Hematopoietic multipotent progenitor cell treated with erythropoietin and hydrocortisone succinate and interleukin-3 and kit ligand, for 8 days (in vitro differentiated cells): ENCODE results near the gene ZNF189.

Experiments
- DNase-seq: peaks from one replicate; pipeline ENCODE4 v3.0.0-alpha.2; 2015

ZNF189 gene

GRCh38 chr9:101421653-101422065 is 23.0 kb downstream of the ZNF189 start:
- DNase-seq = no peak

DNA sequence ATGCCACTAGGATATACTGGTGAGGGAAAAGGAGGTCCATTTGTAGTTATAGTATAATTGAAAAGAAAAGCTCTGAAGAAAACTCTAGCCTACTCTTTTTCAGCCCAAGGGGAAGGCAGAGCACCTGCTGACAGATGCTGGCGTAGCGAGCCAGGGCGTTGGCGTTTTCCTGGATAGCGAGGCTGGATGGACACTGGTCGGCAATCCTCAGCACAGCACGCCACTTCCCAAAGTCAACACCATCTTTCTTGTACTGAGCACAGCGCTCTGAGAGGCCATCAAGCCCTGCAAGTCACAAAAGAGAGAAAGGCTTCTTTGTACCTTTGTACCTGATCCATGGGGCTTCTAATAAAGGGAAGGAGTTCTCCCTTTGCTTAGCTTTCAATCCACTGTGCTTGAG is 28.7 kb downstream of the ZNF189 start:
- no peak for DNase-seq

GRCh38 chr9:101427957-101428655 is 29.5 kb downstream of the ZNF189 start:
- no peak for DNase-seq

DNA sequence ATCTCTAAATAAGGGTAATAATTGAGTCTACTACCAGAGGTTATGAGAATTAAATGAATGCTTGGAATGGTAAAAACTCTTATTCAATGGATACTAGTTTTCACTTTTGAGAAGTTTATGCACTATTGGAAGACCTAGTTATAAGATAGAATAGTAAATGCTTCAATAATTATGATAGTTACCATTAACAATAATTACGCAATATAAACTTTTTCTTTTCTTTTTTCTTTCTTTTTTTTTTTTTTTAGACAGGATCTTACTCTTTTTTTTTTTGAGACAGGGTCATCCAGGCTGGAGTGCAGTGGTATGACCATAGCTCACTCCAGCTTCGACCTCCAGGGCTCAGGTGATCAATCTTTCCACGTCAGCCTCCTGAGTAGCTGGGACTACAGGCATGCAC is 30.3 kb downstream of the ZNF189 start:
- DNase-seq = no peak

DNA sequence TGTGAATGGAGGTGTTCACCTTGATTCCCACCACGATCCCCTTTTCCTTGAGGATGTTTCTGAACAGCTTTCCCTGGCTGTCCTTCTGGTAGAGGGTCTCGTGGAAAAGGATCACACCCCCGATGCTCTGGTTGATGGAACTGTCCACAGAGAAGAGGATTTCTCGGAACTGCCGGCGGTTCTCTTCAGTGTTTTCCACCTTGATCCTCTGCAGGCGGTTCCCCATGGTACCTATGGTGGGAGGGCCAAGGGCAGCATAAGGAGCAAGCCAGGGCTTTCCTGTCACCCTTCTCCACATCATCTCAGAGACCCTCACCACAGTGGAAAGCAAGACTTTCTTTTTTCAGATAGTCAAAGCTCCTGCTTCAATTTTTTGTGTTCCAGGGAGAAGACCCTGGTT is 31.1 kb downstream of the ZNF189 start:
- DNase-seq = no peak

DNA sequence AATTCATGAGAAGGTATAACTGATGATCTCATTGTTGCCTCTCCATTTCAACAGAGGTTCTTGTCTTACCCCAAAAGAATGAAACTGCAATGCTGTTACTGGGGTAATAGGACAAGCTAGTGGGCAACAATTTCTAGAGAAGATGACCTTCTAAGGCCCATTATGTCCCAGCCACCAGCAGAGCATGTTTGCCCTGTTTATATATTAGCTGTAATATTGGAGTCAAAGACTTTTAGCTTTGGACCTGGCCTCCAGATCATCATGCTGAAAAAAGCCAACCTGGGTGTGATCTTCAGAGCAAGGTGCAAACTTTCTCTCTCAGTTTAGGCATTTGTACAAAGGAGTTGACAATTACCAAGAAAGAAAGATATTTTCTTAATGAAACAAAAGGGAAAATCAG is 33.5 kb downstream of the ZNF189 start:
- no peak for DNase-seq

- DNase-seq = no peak
Measured at GRCh38 chr9:101432740-101433139, 34.1 kb downstream of the ZNF189 start.

- no peak for DNase-seq
Measured at GRCh38 chr9:101433229-101433628, 34.6 kb downstream of the ZNF189 start.

GRCh38 chr9:101434998-101435397 is 36.3 kb downstream of the ZNF189 start:
- DNase-seq = no peak

- DNase-seq = no peak
Measured at GRCh38 chr9:101435601-101436079, 37.0 kb downstream of the ZNF189 start, which contains the start of gene ALDOB. ALDOB (minus strand) TSS chr9:101435774; CDS start chr9:101430887, 4,887 bp downstream.

GRCh38 chr9:101437806-101438232 is 39.2 kb downstream of the ZNF189 start:
- DNase-seq = no peak

DNA sequence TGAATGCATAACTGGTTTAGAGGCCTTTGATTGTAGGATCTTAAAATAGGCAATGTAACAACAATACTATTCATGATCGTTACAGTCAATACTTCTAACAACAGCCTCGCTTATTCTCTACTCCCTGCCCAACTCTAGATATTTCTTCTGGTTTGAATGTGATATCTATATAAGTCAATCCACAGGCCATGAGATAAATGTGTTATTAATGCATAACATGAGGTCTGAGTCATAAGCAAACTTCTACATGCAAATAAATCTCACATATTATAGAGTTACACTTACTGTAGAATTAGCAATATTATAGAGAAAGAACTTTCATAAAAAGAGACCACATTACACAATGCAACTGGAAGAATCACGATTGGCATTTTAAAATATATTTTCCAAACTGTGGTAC is 39.9 kb downstream of the ZNF189 start:
- no peak for DNase-seq

DNA sequence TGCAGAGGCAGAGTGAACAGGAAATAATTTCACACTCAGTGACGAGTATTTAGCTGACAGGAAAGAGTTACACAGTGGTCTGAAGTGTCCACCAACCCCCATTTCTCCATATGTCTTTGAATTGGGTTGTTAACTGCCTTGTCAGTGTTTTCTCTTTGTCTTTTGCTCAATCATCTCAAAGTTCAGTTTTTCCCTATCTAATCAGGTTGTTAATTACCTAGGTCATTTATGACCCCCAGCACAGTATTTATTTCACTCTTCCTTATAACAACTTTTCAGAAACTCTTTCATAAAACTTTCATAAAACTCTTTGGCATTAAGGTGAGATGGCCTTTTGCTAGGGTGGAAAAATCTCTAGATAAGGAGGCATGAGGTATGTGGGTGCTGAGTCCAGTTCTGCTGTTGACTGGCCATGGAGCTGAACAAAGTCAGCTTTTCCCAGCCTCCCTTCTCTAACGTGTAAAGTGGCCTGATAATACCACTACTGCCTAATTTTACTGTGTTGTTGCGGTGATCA is 42.1 kb downstream of the ZNF189 start:
- no peak for DNase-seq

DNA sequence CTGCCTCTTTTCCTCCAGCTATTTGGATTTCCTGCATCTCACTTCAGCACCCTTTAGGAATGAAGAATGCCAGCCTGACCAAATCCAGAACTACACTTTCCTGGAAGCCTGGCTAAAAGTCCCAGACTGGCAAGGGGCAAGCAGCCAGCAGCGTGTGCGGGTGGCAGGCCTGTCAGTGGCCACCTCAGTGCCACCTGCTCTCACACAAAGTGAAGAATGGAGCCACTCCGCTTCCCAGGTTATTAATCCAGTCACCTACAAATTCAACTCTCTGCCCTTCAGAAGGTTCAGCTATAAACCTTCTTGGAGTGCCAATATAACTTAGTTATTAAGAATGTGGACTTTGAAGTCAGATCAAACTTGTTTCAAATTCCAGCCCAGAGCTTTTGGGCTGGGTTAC is 43.7 kb downstream of the ZNF189 start:
- DNase-seq = no peak

DNA sequence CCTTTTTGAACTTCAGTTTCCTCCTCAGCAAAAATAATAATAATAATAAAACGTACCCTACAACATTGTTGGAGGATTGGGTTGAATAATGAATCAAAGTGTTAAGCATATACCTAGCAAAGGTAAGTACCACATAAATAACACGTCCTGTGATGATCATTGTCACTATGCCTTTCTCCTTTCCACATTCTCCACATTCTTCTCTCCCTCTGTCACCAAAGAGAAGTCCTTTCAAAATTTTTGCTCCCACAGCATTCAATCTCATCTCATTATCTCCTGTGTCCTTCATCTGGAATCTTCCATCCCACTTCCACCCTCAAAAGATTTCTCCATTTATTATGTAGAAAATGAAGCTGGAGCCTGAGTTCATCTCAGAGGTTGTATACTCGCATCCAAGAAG is 44.1 kb downstream of the ZNF189 start:
- DNase-seq = no peak

GRCh38 chr9:101443364-101443771 is 44.7 kb downstream of the ZNF189 start:
- DNase-seq = no peak

DNA sequence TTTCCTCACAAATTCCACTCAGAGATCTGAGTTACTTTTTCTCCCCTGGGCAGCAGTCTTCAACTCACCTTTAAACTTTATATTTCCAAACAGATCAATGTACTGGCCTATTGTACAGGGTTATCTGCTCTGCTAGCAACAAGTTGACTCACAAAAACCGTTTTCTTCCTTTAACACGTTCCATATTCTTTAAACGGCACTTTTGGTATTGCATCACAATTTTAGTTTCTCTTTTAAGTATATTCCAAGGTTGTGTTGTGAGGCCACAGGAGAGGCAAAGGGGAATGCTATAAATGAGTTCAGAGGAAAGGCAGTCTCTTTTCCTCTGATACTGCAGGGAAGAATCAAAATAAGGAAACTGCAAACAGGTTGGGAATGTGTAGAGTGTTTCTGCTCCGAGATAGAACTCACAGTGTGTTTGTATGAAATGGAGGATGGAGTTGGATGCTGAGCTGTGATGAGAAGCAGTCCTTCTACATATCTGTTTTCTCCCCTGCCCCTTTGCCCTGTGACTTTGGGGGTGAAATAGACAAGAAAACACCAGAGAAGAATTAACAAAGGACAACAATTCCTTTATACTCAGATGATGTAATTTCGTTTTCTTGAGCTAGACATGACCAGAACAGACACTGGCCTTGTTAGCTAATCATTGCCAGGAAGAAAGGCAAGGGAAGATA is 46.8 kb downstream of the ZNF189 start:
- DNase-seq = no peak

- no peak for DNase-seq
Measured at GRCh38 chr9:101446732-101447131, 48.1 kb downstream of the ZNF189 start.

DNA sequence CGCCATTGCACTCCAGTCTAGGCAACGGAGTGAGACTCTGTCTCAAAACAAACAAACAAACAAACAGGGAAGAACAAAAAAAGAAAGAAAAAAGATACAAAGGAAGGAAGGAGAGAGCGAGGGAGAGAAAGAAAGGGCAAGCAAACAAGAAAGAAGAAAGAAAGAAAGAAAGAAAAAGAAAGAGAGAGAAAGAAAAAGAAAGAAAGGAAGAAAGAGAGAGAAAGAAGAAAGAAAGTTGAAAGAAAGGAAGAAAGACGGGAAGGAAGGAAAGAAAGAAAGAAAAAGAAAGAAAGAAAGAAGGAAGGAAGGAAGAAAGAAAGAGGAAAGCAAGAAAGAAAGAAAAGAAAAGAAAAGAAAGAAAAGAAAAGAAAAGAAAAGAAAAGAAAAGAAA is 50.0 kb downstream of the ZNF189 start:
- no peak for DNase-seq

- DNase-seq = peak; percentile 60
Measured at GRCh38 chr9:101449071-101449721, 50.5 kb downstream of the ZNF189 start.

DNA sequence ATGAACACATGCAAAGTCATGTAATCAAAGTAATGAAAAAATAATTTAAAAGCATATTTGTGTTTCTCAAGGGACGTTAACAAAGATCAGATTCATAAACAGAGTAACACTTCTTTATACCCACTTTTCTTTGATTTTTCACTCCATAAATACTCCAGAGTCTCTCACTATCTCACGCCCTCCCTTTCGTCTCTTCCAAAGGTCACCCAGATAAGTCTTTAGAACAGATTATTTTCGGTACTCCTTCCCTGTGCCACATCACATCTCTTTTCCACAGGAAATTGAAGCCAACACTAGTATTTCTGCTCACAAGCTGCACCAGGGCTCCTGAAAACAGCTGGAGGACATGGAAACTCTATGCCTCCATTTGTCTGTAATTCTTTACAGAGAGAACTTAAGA is 52.3 kb downstream of the ZNF189 start:
- no peak for DNase-seq

- DNase-seq = no peak
Measured at GRCh38 chr9:101451498-101451897, 52.8 kb downstream of the ZNF189 start.

GRCh38 chr9:101453776-101454570 is 55.3 kb downstream of the ZNF189 start:
- no peak for DNase-seq
